GM20000 (cell line): ENCODE measurements around the gene ANKRD49.
A peak's percentile ranks its signal among the peaks of the same experiment; 100 is the strongest.

Experiments used
- DNase-seq: peaks from one replicate; pipeline ENCODE4 v3.0.0; 2012; ENCODE audit warnings: low spot score
- CTCF ChIP-seq: IDR thresholded peaks from 2 replicates; pipeline ENCODE4 v1.5.1; 2012; ENCODE audit warnings: mild to moderate bottlenecking, control low read depth; ENCODE audit errors: extremely low read depth, missing control alignments

The ANKRD49 gene

GRCh38 chr11:94493281-94494125, at the start of gene ANKRD49, which contains the start of gene MRE11:
Gene ANKRD49 (plus strand): TSS chr11:94493984. CDS start chr11:94496694, 2,710 bp downstream.
Gene MRE11 (minus strand): TSS chr11:94493844. CDS start chr11:94492801, 1,043 bp downstream.
- no peak for TF ChIP-seq CTCF
- peak; percentile 88 for DNase-seq

- DNase-seq = no peak
- TF ChIP-seq CTCF = no peak
Measured at GRCh38 chr11:94445641-94446040, 48.1 kb upstream of the ANKRD49 start.

GRCh38 chr11:94447149-94447548, 46.6 kb upstream of the ANKRD49 start:
- no peak for DNase-seq
- no peak for TF ChIP-seq CTCF

- TF ChIP-seq CTCF = no peak
- DNase-seq = no peak
Measured at GRCh38 chr11:94449029-94449428, 44.8 kb upstream of the ANKRD49 start.

- no peak for DNase-seq
- no peak for TF ChIP-seq CTCF
Measured at GRCh38 chr11:94449437-94449836, 44.3 kb upstream of the ANKRD49 start.

- DNase-seq = no peak
- TF ChIP-seq CTCF = no peak
Measured at GRCh38 chr11:94450048-94450447, 43.7 kb upstream of the ANKRD49 start.

GRCh38 chr11:94452988-94453387, 40.8 kb upstream of the ANKRD49 start:
- TF ChIP-seq CTCF = no peak
- no peak for DNase-seq
